ENCODE measurements around the gene RBM38.

The RBM38 gene

DNA sequence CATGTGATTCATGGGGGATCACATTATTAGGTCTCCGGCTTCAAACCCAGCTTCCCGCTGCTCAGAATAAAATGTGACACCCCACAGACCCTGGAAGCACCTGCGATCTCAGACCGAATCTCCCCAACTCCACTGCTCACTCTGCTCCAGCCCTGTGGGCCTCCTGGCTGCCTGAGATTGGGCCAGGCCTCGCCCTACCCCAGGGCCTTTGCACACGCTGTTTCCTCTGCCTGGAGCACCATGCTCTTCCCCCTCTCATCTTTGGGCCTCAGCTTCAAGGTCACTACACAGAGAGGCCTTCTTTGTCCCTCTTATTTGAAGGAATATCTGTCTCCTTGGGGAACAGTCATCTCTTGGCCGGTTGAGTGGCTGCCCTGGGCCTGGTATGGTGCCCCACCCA lies 48.8 kb downstream of the RBM38 start:
- no peak for DNase-seq

DNA sequence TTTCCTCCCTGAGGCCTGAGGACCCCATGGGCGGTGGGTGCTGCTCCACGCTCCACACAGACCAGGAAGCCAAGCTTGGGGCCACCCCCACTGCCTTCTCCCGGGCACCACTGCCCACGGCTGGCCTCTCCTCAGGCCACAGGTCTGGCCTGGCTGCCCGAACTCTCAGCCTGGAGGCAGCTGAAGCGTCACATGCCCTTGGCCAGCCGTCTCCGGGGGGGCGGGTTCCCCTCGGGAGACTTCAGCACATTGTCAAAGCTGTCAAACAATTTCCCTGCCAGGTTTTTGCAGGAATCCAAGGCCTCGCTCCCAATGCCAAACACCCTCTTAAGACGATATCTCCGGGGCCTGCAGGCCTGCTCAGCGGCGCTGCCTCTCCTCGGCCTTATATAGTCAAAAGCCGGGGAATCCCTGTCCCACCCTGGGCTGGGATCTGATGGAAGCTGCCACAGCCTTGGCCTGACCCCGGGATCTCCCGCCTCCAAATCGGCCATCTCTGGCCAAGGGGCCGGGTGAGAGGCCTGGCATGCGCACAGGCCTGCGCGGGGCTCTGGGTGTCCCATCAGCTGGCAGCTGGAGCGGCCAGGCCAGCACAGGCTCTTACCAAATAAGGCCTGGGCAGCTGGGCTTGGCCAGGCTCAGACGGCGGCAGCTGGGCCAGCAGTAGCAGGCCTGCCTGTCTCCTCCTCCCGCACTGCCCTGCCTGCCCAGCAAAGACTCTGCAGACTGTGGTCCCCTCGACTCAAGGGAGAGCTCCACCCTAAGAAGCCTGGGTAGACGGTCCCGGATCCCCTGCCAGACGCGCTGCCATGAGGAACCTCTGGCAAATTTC lies 49.7 kb downstream of the RBM38 start:
- peak; percentile 79 for DNase-seq

DNA sequence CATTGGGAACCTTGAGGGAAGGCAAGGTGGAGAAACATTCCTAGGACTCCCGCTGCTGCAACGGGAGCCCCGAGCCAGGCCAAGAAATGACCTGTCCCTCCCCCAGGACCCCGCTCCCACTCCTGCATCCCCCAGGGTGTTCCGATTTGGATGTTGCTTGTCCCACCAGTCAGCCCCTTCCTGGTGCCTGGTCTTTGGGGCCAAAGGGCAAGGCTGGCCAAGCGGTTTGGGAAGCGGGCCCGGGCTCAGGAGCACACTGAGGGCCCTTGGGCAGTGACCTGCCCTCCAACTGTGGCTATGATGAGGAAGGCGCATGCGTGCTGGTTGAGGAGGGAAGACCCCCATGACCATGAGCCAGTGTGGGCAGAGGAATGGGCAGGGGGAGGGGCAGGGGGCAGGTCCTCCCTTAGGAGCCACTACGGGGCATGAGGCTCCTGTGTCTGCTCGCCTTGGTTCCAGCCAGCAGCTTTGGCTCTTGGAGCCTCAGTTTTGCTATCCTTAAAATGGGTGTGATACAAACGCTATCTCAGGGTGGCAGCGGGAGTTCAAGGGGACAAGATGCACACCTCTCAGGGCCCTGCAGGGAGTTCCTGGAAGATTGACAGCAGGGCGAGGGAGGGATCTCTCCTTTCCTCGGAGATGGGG lies 50.4 kb downstream of the RBM38 start:
- no peak for DNase-seq

DNA sequence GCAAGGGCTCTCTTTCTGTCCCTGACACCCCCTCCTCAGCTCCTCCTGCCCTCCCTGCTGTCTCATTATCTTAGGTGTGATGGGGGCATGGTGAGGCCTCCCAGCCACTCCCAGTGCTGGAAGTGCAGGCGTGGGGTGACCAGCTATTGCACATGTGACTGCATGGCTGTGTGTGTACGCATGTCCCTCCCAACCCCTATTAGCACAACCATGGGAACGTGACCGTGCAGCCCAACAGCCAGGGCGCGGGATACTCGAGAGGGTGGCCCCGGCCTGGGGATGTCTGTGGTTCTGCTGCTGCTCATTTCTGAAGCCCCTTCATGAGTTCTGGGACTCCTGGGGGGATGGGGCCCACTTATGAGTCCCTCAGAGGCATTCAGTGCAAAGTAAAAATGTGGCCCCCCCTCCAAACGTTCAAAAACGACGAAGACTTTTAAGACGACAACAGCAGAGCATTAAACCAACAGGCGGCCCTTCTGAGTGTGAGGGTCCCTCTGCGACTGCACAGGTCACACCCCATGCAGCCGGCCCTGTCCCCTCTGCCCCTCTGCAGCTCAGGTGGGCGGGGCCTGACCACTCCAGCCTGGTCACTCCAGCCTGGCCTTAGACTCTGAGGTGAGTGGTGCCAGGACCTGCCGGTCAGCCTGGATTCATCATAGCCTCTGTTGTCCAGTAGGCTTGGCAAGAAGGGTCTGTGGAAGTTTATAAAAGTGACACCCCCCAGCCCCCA lies 51.1 kb downstream of the RBM38 start:
- DNase-seq, result no peak

DNA sequence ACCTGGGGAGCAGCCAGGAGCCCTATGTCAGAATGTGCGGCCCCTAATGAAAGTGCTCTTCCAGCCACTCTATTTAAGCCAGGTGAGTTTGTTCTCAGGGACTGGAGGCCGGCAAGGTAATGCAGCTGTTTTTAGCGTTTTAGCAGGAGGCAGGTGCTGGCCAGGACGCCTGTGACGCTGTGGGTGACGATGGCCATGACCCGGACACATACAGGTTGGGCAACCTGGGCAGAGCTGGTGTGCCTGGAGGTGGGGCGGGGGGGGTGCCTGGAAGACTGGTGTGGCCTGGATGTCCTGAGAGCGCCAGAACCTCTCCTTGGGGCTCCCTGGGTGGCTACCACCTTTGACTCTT lies 51.7 kb downstream of the RBM38 start:
- DNase-seq, result no peak

DNA sequence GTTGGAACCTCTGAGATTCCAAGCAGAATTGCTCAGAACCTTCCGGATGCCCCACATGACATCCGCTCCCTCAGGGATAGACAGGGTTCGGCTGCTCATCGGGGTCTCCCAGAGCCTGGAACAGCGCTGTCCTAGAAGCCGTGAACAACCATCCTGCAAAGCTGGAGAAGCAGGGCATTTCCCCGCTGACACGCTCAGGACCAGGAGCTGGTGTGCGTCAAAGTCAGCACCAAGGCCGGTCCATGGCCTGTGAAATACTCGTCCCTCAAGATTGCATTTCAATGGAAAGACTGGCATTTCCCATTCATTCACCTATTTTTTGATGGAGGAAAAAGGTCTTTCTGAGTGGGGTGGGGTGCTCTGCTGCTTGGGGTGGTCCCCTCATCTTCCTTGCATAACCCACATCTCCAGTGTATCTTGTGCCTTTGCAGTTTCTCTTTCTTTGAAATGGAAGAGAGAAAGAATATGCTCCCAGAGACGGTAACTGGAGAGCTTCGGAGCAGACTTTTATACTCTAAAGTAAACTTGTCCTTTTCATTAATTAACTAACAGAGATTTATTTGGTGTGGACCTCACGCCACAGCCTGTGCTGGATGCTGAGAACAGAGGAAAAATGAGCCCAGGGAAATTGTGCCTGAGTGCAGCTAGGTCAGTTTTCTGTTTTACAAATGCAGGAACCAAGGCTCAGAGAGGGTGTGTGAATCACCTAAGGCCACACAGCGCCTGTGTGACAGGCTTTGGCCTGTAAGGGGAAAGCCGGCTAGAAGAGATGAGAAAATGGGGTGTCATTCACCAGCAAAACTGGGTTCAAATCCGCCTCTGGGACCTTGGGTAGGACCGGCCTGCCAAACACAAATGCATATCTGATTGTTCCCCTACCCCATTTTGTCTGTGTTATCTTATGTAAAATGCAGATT lies 52.4 kb downstream of the RBM38 start:
- DNase-seq, result no peak

DNA sequence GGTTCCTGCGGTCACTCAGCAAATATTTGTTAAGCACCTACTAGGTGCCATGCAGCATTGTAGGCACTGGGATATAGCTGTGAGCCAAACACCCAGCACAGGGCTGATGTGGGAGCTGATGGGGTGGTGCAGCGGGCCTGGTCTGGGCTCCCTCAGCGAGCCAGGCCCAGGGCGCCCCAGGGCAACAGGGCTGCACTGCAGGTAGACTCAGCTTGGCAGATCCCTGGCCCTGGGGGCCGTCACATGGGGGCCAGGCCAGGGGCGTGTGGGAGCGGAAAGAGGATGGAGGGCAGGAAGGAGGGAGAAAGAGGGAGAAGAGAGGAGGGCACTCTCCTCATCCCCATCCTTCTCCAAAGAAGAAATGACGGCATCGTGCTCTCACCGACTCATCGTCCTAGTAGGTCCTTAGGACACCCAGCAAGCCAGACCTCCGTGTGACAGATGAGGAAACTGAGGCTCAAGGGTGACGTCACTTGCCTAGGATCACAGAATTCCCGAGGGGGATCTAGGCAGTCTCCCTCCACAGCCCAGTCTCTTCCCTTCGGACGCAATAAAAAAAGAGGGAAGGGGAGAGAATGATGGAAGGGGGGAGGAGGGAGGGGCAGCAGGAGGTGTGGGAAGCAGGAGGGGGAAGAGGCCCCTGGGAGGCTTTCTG lies 53.3 kb downstream of the RBM38 start:
- no peak for DNase-seq

DNA sequence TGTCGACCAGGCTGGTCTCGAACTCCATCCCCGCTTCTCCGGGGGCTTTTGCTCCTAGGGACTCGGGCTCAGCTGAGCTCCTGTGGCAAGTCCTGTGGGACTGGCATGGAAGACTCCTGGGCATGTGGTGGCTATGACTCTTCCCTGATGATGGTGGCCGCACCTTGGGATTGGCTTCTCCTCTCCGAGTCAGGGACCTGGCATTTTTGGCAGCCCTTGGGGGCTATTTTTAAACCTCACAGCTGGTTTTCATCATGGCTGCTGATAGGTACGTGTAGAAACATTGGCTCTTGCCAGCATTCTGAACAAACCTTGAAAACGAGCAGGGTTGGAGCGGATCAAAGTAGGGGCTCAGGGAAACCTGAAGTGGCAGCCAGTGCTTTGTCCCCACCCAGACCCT lies 54.1 kb downstream of the RBM38 start:
- no peak for DNase-seq

DNA sequence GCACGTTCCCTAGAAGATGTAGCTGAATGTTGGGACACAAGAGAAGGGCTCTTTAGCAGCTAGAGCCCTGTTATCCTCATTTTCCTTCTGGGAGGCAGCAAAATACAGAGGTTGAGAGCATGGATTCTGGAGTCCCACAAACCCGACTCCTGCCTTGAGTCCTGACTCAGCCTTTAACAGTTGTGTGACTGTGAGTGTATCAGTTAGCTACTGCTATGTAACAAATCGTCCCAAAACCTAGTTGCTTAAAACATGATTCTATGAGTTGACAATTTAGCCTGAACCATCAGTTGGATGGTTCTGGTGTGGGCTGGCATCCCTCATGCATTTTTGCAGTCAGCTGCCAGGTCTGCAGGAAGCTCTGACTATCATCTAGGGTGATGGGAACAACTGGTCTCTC lies 54.6 kb downstream of the RBM38 start:
- DNase-seq, result no peak

DNA sequence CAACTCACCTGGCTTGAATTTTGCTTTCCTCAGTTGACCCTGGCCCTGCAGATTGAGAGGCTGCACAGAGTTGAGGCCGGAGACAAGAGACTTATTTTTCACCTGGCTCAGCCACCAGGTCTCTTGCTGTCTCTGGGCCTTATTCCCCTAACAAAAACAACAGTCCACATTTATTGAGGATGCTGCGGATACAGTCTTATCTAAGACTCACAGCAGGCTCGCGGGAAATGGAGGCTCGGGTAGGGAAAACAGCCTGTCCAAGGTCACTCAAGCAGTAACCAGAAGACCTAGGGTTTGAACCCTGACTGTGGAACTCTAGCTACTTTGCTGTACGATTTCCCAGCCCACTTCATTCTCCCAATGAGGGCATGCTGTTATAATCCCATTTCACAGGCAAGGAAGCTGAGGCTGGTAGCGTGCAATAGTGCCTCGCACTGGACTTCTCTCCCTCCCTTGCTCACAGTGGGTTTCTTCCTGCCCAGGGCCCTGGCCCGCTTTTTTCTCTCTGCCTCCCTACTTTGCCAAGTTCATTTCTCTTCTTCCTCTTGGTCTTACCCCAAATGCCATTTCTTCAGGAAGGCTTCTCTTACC lies 57.7 kb downstream of the RBM38 start:
- no peak for DNase-seq

DNA sequence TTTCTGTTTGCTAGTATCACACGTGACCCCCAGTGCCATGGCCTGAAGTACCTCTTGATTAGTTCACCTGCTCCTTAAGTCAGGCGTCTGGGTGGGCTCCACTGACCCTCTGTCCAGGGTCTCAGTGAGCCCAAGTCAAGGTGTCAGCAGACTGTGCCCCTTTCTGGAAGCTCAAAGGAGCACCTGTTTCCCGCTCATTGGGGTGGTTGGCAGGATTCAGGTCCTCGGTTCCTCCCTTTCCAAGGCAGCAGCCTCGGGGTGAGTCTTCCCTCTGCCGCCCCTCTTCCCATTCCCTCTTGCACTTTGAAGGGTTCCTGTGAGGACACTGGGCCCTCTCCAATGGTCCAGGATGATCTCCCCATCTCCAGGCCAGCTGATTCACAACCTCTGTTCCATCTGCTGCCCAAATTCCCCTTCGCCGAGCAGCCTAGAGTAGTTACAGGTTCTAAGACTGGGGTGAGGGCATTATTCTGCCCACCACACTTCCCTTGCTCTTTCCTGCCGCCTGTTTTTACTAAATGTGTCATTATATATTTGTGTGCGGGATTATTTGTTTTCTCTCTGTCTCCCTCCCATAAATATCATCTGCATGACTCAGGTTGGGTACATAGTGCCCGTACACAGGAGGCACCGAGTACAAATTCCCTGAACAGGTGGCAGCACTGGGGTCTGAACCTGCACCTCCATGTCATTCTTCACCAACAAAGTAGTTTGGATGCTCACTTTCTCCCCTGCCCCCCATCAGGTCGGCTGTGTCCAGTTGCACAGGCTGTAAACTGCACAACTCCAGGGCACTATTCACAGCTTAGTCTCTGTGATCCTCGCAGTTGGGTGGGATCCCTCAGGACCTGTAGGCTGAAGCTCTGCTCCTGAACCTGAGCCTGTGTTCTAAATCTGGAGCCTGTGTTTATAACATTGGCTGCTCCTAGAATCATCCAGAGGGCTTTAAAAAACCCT lies 58.5 kb downstream of the RBM38 start:
- no peak for DNase-seq

DNA sequence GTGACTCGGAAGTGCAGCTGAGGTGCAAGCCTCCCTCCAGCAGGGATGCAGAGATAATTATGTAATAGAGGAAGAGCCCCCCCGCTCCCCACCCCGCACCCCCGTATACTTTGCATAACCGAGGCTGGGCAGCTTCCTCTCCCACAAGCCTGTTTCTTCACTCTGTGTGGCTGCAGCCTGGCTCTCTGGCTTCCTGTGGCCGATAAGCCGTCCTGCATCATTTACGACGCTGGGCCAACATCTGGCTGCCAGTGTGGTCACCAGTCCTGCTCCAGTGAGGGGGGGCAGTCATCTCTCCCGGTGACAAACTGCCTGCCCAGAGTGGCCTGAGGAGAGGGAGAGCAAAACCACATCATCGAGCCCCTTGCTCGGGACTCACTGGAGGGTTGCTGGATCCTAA lies 59.2 kb downstream of the RBM38 start:
- DNase-seq, result no peak

DNA sequence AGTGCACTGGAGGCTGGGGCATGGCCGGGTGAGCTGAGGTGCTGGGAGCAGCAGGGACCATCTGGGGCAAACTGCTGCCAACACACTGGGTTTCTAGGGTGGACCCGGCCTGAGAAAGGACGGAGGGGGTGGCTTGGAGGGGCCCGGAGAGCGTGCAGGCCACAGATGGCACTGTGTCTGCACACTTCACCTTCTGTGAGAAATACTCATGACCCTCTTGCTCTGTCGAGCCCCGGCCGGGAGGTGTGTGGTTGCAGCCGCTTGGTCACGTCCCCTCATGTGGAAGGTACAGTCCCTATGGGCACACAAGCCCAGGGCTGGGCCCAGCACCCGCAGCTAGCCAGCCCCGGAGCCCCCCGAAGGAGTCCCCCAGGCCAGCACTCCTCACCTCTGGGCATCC lies 59.7 kb downstream of the RBM38 start:
- DNase-seq, result no peak

DNA sequence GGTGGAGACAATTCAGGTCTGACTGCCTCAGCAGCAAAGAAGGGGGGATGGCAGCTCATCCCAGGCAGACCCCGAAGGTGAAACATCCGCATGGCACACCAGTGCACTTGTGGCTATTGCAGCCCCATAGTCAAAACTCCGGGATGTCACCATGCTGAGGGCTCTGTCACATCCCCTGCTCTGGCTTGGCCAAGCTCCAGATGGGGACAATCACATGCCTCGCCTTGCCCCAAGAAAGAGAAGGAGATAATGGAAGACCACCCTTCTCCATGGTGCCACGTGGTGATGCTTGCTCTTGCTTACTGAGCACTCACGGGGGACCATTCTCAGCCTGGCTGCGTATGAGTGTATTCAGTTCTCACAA lies 60.2 kb downstream of the RBM38 start:
- DNase-seq, result no peak

DNA sequence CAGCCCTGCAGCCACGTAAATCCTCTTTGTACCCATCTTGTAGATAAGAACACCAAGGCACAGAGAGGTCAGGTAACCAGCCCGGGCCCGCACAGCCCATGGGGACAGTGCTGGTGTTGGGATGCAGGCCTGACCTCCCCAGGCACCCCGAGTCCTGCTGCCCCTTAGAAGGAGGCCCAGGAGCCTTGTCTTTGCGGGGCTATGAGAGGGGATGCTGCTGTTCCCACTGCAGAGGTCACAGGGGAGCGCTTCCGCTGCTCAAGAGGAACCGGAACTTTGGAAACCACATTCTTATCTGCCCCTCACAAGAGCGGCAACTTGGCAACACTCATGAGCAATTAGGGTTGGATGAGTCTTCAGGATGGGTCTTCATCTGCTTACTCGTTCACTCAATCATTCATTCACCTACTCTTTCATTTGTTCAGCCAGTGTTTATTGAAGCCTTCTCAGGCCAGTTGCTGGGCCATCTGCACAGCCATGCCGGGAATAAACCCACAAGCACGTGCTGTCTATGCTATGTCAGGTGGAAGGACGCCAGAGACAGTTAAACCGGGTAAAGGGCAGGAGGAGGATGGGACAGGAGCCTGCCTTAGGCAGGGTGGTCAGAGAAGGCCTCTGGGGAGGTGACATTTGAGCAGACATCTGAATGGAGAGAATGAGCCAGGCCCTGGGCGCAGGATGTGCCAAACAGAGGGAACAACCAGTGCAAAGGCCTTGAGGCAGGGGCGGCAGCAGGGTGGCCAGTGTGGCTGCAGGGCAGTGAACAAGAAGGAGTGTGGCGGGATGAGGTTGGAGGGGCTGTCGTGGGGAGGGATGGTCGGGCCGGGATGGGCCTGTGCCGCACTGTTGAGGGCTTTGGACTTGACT lies 60.8 kb downstream of the RBM38 start:
- DNase-seq, result no peak

DNA sequence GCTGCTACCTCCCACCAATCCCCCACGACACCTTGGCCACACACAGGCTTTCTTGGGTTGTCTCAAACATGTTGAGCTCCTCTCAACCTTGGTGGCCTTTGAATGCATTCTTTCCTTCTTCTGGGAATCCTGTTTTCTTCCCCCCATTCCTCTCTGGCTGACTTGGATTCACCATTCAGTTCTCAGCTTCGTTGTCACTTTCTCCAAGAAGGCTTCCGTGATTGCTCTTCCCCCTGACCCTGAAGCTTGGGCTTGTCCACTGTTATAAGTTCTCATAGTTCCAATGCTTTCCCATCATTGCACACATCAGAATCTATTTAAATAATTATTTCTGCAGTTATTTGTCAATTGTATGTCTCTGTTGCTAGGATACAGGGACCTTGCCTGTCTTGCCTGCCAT lies 64.2 kb downstream of the RBM38 start:
- no peak for DNase-seq

DNA sequence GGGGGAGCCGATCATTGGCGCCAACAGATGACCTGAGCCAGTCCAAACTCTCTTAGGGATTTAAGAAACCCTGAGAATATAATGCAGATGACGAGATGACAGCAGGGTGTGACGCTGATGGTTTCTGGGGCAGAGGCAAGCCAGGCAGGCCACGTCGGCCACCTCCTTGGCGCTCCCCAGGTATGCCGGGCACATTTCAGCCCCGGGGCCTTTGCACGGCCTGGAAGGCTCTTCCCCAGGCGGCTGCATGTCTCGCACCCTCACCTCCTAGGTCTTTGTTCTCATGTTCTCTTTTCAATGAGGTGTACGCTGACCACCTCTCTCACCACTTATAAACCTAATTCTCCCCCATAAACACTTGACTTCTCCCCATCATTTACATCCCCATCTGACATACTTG lies 64.9 kb downstream of the RBM38 start:
- no peak for DNase-seq

DNA sequence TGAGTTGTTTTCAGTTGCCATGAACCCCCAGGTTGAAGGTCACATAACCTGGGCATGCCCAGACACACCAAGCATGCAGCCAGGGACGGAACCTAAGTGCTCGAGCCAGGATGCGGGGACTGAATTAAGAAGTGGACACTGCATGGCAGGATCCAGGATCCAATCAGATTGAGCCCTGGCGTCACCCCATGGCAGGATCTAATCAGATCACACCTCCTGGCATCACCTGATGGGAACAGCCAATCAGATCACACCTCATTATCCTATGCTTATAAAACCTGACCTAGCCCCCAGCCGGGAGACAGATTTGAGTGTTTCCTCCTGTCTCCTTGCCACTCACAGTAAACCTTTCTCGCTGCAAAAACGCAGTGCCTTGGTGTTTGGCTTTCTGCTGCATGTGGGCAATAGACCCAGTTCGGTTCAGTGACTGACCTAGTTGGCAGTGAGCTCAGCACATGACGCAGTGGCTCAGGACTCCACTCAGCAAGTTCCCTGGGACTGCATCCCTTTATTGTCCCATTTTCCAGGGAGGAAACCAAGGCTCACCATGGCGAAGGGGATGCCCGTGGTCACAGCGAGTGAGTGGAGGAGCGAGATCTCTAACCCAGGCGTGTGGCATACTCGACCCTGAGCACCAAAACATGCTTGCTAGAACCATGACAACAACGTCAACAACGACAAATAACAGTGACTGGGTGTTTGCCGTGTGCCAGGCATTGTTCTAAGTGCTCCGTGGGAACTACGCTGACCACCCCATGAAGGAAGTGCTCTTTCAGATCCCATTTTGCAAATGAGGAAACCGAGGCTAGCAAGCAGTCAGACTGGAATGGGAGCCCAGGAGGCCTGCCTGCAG lies 66.3 kb downstream of the RBM38 start:
- no peak for DNase-seq

Data from NCI-H526 treated with DMSO at 0.1 percent for 48 hours (cell line).